Skin epidermis (tissue), 12 donors: ENCODE data around the gene TNFRSF1B.
"Not testable (repeated sequence)": the region's sequence is repeated elsewhere in the genome, so short reads cannot be mapped to it uniquely, and the experiment has no call there.

ENCODE experiments used
- H3K27ac ChIP-seq, 21 experiments: fragments of 200-600 bp; sonication (generic) in 11 of 21; one replicate each; pipeline ENCODE4 v1.5.0; 2020; ENCODE audit warnings: mild to moderate bottlenecking in 3 of 21, inconsistent platforms in 2 of 21, moderate library complexity in 2 of 21
- H3K4me3 ChIP-seq, 7 experiments: fragments of 200-600 bp; sonication (generic) in 2 of 7; one replicate each; pipeline ENCODE4 v1.5.0; 2020; ENCODE audit warnings: inconsistent platforms in 2 of 7, mild to moderate bottlenecking in 2 of 7, moderate library complexity in 1 of 7

The TNFRSF1B gene

GRCh38 chr1:12203216-12204007 is 36.6 kb downstream of the TNFRSF1B start:
- Histone ChIP-seq H3K4me3 (no peak overlapping the region), H3K27ac (peak overlapping the region in 9 of 21 experiments; percentile 12 to 68 (median 41))

- Histone ChIP-seq H3K4me3 (no peak overlapping the region), H3K27ac (peak overlapping the region in 8 of 21 experiments; percentile 26 to 68 (median 52))
Observed at GRCh38 chr1:12204140-12204539, 37.3 kb downstream of the TNFRSF1B start.

GRCh38 chr1:12204754-12205658 is 38.2 kb downstream of the TNFRSF1B start:
- Histone ChIP-seq H3K27ac (peak overlapping the region in 10 of 21 experiments; percentile 16 to 68 (median 40)), H3K4me3 (no peak overlapping the region)

DNA sequence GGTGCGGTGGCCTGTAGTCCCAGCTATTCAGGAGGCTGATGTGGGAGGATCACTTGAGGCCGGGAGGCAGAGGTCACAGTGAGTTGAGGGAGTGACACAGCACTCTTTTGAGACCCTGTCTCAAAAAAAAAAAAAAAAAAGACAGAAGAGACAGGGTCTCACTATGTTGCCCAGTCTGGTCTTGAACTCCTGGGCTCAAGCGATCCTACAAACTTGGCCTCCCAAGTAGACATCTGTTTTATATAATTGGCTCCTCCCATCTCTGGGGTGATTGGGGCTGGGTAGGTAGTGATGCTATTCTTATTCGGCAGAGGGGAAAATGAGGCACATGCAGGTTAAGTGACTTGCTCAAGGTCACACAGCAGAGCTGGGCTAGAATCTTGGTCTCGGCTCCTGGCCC is 39.4 kb downstream of the TNFRSF1B start:
- H3K27ac ChIP-seq, result peak overlapping the region in 1 of 21 experiments; percentile 44

GRCh38 chr1:12206792-12207424 is 40.1 kb downstream of the TNFRSF1B start:
- Histone ChIP-seq H3K27ac (peak overlapping the region in 2 of 21 experiments; percentile 32 to 44), H3K4me3 (no peak overlapping the region)

More for the DNA sequence above, 39.4 kb downstream of the TNFRSF1B start:
- H3K4me3 ChIP-seq, result no peak overlapping the region

GRCh38 chr1:12208271-12208670 is 41.5 kb downstream of the TNFRSF1B start:
- H3K27ac ChIP-seq, result peak overlapping the region in 7 of 21 experiments; percentile 6 to 57 (median 26)

GRCh38 chr1:12208764-12209494 is 42.1 kb downstream of the TNFRSF1B start:
- H3K4me3 ChIP-seq, result no peak overlapping the region
- peak overlapping the region in 10 of 21 experiments; percentile 4 to 72 (median 33) for H3K27ac ChIP-seq

More at GRCh38 chr1:12208271-12208670, 41.5 kb downstream of the TNFRSF1B start:
- no peak overlapping the region for H3K4me3 ChIP-seq

DNA sequence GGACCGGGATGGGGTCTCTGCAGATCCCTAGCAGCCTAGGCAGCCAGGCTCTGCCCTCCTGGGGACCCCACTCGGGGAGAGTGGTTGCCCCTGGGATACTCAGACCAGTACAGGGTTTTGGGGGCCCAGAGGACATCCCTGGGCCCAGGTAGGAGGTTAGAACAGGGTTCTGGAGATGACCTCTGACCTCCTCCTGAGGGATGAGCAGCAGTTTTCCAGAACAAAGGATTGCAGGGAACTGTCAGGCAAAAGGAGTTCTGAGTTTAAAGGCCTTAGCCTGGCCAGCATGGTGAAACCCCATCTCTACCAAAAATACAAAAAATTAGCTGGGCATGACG is 42.7 kb downstream of the TNFRSF1B start:
- H3K4me3 ChIP-seq, result no peak overlapping the region
- peak overlapping the region in 6 of 21 experiments; percentile 4 to 72 (median 33) for H3K27ac ChIP-seq

GRCh38 chr1:12215118-12215961 is 48.5 kb downstream of the TNFRSF1B start:
- H3K27ac ChIP-seq, result no peak overlapping the region
- H3K4me3 ChIP-seq, result no peak overlapping the region

- Histone ChIP-seq H3K4me3 (no peak overlapping the region), H3K27ac (no peak overlapping the region)
Observed at GRCh38 chr1:12219800-12220199, 53.0 kb downstream of the TNFRSF1B start.

DNA sequence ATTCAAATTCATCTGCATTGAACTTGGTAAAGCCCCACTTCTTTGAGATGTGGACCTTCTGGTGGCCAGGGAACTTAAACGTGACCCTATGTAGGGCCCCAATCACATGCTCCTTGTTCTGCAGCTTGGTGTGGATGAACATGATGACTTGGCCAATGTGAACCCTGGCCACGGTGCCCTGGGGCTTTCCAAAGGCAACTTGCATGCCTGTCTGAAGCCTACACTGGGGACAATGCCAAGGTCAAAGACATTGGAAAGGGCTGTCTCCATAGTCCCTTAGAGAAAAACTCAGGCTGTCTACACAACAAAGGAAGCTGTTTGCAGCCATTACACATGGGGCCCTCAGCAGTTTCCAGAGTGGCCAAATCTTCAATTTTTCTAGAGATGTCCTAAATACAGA is 54.1 kb downstream of the TNFRSF1B start:
- Histone ChIP-seq H3K27ac (no peak overlapping the region), H3K4me3 (no peak overlapping the region)

- not testable (repeated sequence) for H3K27ac ChIP-seq, H3K4me3 ChIP-seq
Observed at GRCh38 chr1:12222700-12223099, 55.9 kb downstream of the TNFRSF1B start.

- H3K27ac ChIP-seq, H3K4me3 ChIP-seq: not testable (repeated sequence)
Observed at GRCh38 chr1:12224092-12224491, 57.3 kb downstream of the TNFRSF1B start.

DNA sequence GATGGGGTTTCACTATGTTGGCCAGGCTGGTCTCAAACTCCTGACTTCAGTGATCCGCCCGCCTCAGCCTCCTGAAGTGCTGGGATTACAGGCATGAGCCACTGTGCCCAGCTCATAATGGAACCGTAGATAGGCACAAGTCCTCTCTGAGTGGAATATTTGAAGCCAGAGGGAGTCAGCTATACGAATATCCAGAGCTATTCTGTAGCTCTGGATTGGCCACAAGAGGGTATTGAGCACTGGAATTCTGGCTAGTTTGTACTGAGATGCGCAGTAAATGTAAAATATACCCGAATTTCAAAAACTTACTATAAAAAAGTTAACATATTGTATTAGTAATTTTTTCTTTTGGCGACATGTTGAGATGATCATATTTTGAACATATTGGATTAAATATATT is 62.2 kb downstream of the TNFRSF1B start:
- Histone ChIP-seq H3K4me3 (no peak overlapping the region), H3K27ac (no peak overlapping the region)

GRCh38 chr1:12229386-12229834 is 62.6 kb downstream of the TNFRSF1B start:
- Histone ChIP-seq H3K27ac (peak overlapping the region in 5 of 21 experiments; percentile 95 to 99 (median 99)), H3K4me3 (peak overlapping the region in 2 of 7 experiments; percentile 100)

GRCh38 chr1:12229835-12230548 is 63.2 kb downstream of the TNFRSF1B start, which contains the start of gene VPS13D:
TSS of gene VPS13D (plus strand) at chr1:12230030. CDS start at chr1:12234267, 4,237 bp downstream.
- H3K27ac ChIP-seq, result peak within 1 kb of the TSS; percentile 93 to 99 (median 98)

DNA sequence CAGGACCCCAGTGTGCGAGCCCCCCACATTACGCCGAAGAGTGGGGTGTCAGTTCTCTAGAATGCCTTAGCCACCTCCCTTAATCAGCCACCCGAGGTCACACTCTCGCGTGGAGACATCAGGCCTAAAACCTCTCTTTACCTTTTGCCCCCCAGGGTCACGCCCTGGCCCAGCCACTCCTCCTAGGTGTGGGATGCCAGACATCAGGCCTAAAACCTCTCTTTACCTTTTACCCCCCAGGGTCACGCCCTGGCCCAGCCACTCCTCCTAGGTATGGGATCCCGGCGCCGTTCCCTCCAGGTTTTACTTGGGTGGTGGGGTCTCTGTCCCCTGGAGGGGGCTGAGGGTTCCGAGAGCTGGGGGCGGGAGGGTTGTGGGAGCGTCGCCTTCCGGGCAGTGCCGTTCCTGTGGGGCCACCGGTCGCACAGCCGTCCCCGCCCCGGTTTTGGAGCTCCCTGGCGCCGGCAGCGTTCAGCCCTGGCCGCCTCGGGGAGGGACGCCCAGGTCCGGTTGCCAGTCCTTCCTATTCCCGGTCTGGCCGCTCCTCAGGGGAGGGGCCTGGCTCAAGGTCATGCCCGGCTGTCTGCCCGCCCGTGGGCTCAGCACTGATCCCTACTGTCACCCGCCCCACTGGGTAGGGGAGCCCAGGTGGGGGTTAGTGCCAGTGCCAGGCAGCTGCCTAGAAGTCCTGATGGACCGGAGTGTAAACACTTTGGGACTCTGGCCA is 63.9 kb downstream of the TNFRSF1B start:
- H3K27ac ChIP-seq, result peak overlapping the region; percentile 93 to 99 (median 98)
- H3K4me3 ChIP-seq, result peak overlapping the region; percentile 80 to 100 (median 99)

More at GRCh38 chr1:12229835-12230548, 63.2 kb downstream of the TNFRSF1B start, which contains the start of gene VPS13D:
- H3K4me3 ChIP-seq, result peak within 1 kb of the TSS; percentile 80 to 100 (median 99)
